M059J (cell line): ENCODE measurements around the gene RBM33. TPM values are rescaled to one million over a fixed set of nuclear protein-coding genes. Genes with fewer than 3 reads are reported as not detected.

Experiments
- DNase-seq: peaks from one replicate; pipeline ENCODE4 v3.0.0-alpha.2; 2012; ENCODE audit warnings: low read depth
- total RNA-seq: library from RNA; depleted of rRNA; stranded (reverse); fragments of >200 nt; shearing (Covaris generic); gene quantifications from 2 replicates; pipeline ENCODE4 v1.2.3, GENCODE V29; 2014

RBM33 gene
- total RNA-seq, 1 experiment from 2014 or later = 15.5 TPM

- no peak for DNase-seq
Measured at GRCh38 chr7:155773531-155773930, 129.1 kb downstream of the RBM33 start.

- no peak for DNase-seq
Measured at GRCh38 chr7:155774947-155775346, 130.5 kb downstream of the RBM33 start.

- DNase-seq = no peak
Measured at GRCh38 chr7:155775691-155776090, 131.2 kb downstream of the RBM33 start.

DNA sequence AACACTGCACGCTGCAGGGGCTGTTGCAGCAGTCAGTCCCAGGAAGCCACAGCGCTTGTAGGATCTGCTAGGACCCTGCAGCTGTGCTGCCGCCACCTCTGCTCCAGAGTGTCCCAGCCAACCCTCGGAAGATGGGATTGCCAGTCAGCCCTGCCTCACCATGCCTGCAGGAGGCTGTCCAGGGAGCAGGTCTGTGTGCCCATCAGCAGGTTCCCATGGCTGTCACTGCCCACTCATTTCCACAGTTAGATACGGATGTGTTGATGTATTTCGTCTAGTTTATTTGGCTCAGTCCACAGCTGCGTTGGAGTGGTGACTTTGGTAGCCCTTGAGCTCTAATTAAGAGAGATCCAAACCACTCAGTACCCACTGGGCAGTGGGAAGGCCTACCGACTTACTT is 132.1 kb downstream of the RBM33 start:
- no peak for DNase-seq

DNA sequence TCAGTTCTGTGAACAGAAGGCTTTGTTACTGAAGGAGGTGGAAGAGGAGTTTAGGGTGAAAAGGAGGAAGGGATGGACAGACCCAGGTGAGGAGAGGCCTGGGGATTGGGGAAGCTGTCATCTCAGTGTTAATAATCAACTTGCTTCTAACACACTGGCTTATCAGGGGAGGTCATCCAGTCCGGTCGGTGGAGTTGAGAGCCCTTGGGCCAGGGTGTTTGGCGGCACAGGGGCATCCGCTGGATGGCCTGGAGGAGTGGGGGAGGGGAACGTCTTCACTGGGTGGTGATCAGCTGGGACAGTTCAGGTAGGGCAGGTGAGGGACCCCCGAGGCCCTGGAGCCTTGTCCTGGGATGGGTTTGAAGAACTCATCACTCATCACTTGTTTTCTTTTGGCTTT is 133.9 kb downstream of the RBM33 start:
- no peak for DNase-seq

DNA sequence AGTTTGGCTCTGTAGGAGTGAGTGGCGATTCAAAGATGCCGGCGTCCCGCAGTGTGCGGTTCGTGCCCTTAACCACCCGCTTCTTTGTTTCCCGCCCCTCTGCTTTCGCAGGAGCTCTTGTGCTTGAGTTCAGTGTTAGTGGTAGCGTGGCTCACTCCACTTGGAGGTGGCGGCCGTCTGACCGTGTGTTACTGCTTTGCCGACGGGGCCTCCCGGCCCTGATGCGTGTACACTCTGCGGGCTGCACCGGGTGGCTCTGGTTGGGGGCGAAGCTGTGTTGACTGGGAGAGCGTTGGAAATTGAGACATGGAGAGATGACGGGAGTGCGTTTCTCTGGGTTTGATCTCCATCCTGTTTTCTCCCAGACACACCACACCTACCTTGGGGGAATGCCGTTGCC is 136.4 kb downstream of the RBM33 start:
- no peak for DNase-seq

DNA sequence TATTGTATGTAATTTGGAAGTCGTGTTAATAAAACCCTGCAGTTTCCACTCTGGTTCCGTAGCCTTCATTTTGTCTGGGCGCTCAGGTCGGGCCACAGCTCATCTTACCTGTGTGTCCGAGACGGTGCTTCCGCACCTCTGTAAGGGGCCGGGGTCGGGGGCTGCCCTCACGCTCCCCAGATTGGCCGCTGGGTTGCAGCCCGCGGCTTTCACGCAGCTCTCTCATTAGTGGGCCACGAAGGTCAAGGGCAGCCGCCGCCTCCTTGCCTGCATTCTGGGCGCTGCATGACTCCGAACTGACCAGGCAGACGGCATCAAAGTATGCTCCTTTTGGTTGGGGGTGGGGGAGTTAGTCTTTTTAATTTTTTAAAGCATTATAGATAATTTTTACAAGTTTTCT is 137.0 kb downstream of the RBM33 start:
- no peak for DNase-seq

DNA sequence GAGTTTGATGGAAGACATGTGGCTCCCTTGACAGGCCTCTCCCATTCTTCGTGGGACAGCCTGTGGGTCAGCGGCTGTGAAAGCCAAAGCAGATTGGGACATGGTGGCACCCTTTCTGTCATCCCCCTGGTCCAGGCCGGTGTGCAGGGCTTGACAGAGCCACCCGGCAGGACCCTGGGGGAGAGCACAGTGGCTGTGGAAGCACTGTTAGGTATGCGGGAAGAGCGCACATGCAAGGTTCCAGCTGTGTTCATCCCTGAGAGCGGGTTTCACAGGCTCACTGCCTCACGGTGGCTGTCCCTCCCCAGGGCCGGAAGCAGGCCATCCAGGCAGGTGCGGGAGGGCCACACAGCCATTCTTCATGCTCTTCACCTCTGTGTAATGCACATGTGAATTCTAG is 138.0 kb downstream of the RBM33 start:
- no peak for DNase-seq

DNA sequence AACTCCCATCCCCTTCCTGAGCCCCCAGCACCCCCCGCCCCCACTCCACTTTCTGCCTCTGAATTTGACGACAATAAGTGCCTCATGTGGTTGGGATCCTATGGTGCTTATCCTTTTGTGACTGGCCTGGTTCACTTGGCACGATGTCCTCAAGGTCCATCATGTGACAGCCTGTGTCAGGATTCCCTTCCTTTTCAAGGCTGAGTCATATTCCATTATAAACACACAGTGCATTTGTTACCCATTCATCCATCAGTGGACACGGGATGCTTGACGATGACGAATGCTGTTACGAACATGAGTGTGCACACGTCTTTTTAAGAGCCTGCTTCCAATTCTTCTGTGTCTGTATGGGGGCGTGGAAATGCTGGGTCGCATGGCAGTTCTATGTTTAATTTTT is 141.1 kb downstream of the RBM33 start:
- peak; percentile 57 for DNase-seq

GRCh38 chr7:155786491-155786890 is 142.0 kb downstream of the RBM33 start:
- no peak for DNase-seq

DNA sequence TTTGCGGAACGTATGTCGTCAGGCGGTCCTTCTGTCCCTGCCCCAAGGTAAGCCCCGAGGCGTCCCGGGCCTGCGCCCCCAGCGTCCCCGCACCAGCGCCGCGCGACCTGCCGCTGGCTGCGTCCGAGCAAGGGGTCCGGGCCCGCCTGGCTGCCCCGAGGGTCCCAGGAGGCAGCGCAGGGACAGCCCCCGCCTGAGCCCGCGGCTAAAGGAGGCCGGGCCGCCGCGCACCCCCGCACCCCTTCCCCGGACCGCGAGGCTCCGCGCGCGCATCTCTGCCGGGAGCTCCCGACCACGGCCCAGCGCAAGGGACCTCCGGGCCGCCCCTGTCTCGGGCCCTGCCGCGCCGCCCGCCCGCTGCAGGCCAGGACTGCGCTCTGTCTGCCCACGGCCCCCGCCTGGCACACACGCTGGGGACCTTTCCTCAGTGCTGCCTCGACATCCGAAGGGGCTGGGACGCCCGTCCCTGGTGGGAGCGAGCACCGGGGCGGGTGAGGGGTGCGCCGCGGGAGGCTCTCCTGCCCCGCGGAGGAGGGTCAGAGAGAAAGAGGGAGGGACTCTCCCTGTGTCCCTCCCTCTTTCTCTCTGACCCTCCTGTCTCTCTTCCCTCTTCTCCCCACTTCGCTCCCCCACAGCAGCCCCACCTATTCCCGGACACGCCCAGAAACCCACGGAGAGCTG is 142.8 kb downstream of the RBM33 start:
- no peak for DNase-seq

DNA sequence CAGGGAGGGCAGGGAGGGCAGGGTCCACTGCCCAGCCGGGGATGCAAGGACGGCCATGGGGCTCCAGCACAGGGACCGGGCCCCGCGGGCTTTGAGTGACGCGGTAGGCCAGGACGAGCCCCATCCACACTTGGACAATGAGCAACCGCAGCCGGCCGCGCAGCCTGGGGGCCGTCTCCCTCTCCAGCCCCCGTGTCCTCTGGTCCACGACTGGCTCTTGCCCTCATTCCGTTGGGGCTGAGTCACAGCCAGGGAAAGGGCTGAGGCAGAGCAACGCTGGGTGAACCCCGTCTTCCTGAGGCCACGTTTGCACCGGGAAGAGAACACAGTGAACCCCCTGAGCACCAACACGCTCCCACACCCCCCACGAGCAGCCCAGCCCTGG is 144.1 kb downstream of the RBM33 start:
- DNase-seq = peak; percentile 32

GRCh38 chr7:155789001-155789725 is 144.7 kb downstream of the RBM33 start:
- DNase-seq = no peak

- no peak for DNase-seq
Measured at GRCh38 chr7:155790666-155791065, 146.2 kb downstream of the RBM33 start.

DNA sequence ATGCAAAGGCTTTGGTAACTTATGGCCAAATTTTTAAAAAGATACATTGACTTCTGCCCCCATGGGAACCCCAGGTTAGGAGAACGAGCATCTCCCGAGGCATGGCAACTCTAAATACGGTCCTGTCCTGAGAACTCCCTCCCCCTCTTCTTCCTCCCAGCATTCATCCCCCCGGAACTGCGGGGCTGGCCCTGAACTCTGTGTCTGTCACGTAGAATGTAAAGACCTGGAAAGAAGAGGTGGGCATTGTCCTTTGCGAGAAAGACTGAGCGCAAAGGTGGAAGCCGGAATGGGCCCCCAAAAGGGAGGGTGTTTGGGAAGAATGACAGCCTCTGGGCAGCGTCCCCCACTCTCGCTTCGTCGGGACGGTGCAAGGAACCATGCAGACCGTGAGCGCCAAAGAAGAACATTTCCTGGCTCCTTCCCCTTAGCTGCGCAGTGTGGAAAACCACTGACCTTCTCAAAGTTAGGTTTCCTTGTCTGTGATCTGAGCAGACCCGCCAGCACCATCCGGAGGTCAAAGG is 146.8 kb downstream of the RBM33 start:
- DNase-seq = no peak

GRCh38 chr7:155791836-155792235 is 147.4 kb downstream of the RBM33 start:
- no peak for DNase-seq

DNA sequence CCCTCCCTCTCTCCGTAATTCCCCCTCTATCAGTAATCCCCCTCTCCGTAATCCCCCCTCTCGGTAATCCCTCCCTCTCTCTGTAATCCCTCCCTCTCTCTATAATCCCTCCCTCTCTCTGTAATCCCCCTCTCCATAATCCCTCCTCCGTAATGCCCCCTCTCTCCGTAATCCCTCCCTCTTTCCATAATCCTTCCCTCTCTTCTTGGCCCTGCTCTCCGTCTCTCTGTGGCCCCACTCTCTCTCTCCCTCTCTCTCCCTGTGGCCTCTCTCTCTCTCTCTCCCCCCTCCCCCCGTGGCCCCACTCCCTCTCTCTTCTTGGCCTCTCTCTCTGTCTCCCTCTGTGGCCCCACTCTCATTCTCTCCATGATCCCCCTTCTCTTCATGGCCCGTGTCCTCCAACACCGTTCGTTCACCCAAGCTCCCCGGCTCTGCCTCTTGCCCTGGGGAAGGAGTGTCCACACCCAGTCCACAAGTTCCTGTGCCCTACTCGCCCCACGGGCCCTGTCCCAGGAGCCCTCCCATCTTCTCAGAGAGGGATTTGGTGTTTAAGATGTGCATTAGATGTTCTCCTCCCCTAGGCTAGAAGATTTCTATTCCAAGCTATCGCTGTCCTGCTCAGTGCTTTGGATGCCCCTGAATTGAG is 148.0 kb downstream of the RBM33 start:
- DNase-seq = no peak

DNA sequence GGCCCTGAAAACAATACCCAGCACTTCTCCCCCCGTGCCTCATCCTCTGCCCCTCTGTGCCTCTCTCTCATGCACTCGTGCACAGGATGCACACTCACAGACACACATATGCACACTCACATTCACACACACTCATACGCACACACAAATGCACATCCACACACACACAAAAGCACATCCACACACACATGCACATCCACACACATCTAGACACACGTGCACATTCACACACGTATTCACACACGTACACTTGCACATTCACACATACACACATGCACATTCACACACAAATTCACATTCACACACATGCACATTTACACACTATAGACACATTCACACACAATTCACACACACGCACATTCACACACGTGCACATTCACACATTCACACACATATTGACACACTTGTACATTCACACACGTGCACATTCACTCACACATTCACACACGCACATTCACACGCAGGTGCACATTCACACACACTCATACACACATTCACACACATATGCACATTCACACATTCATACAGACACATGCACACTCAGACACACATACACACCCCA is 148.6 kb downstream of the RBM33 start:
- DNase-seq = no peak

DNA sequence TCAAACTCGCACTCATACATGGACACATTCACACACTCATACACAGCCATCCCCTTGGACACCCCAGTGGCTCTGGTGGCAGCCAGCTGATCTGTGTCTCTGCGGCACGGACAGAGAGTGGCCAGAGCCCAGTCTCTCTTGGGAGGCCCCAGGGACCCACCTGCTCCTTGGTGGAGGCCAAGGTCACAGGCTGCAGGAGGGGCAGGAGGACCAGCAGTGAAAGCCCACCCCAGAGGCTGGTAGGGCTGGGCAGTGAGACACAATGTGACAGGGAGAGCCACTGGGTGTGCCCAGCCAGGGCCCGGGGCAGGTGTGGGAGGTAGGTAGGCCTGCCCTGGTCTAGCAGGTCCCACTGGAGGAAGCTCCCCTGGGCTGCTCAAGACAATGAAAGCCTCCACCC is 149.3 kb downstream of the RBM33 start:
- no peak for DNase-seq

DNA sequence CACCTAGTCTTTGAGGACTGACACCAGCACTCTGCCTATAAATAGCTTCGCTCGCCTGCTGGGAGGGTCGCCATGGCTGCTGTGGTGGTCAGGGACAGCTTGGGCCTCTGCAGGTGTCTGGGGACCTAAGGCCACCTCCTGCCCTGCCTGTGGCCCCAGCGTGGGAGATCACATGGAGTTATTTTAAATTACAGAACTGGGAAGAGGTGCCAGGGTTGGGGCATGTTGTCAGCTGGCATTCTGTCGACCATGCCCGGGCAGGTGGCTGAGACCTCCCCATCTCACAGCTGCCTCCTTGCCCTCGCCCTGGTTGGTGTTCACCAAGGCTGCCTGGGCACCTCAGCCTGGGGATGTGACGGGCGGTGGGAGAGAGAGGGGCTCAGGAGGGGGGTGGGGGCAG is 149.7 kb downstream of the RBM33 start:
- no peak for DNase-seq

- no peak for DNase-seq
Measured at GRCh38 chr7:155795401-155795800, 150.9 kb downstream of the RBM33 start.

DNA sequence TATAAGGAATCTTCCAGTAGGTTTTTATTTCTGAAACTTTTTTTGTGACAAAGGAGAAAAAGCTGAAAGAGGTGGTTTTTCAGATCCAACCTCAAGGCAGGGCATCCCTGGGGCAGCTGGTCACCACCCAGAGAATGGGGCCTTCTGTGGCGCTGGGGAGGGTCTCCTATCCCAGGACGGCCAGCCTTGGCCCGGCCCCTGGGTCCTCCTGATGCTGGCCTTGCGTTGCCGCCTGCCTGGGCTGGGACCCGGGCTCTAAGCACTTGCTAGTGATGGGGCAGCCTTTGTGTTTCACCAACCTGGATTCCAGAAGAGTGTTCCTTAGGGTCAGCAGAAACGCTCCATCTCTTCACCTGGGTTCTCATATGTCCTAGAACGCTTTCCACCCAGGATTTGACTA is 151.5 kb downstream of the RBM33 start:
- DNase-seq = no peak
